Caco-2 (cell line): ENCODE data around the gene FOXJ1. TPM values are rescaled to one million over a fixed set of nuclear protein-coding genes. Genes with fewer than 3 reads are reported as not detected.

Experiments
- BruUV-seq: library from RNA; stranded (reverse); fragments of 400-500 nt; replicated peaks from 2 replicates; lab custom pipeline; 2021; lab: Mats Ljungman, UMichigan
- CTCF ChIA-PET: fragments of 300-600 bp; sonication (Branson Sonifier 250); formaldehyde crosslinking; loops from one replicate; lab custom pipeline; 2022; ENCODE audit warnings: antibody characterized with exemption; lab: Charles Lee
- POLR2A ChIA-PET: fragments of 300-600 bp; sonication (Branson Sonifier 250); formaldehyde crosslinking; loops from one replicate; lab custom pipeline; 2022; ENCODE audit warnings: antibody characterized with exemption; lab: Charles Lee
- DNase-seq, 2 experiments: peaks; one replicate each; pipeline versions ENCODE4 v3.0.0 to v3.0.0-alpha.2; 2020 to 2022
- H3K27me3 ChIP-seq: replicated peaks from 2 replicates; pipeline ENCODE4 v1.6.0; 2011; ENCODE audit warnings: low read length; ENCODE audit not compliant: control insufficient read depth, insufficient read depth
- H3K36me3 ChIP-seq: 2 replicates; pipeline ENCODE4 v1.5.1; 2011; ENCODE audit warnings: low read length; ENCODE audit not compliant: control insufficient read depth, insufficient read depth
- H3K4me1 ChIP-seq: fragments of 250-450 bp; sonication (Bioruptor Pico); 2 replicates; pipeline ENCODE4 v1.5.1; 2020; ENCODE audit warnings: mild to moderate bottlenecking
- H3K4me3 ChIP-seq: 2 replicates; pipeline ENCODE4 v1.5.1; 2011; ENCODE audit warnings: low read depth, mild to moderate bottlenecking, control low read depth, low read length
- H3K9me3 ChIP-seq: fragments of 250-450 bp; sonication (Bioruptor Pico); 2 replicates; pipeline ENCODE4 v1.5.1; 2020; ENCODE audit warnings: mild to moderate bottlenecking, moderate library complexity
- H3K27ac Mint-ChIP-seq: one replicate; pipeline ENCODE4 v1.8.0; 2022; ENCODE audit warnings: mixed read lengths; ENCODE audit not compliant: unreplicated experiment
- H3K27me3 Mint-ChIP-seq: one replicate; pipeline ENCODE4 v1.8.0; 2022; ENCODE audit warnings: mixed read lengths; ENCODE audit not compliant: insufficient read depth, unreplicated experiment
- H3K36me3 Mint-ChIP-seq: one replicate; pipeline ENCODE4 v1.8.0; 2022; ENCODE audit warnings: mild to moderate bottlenecking, mixed read lengths; ENCODE audit not compliant: insufficient read depth, unreplicated experiment
- H3K4me1 Mint-ChIP-seq: one replicate; pipeline ENCODE4 v1.8.0; 2022; ENCODE audit warnings: low read depth, mixed read lengths; ENCODE audit not compliant: unreplicated experiment
- H3K4me3 Mint-ChIP-seq: one replicate; pipeline ENCODE4 v1.8.0; 2022; ENCODE audit warnings: mild to moderate bottlenecking, moderate library complexity, mixed read lengths; ENCODE audit not compliant: unreplicated experiment
- H3K9me3 Mint-ChIP-seq: one replicate; pipeline ENCODE4 v1.8.0; 2022; ENCODE audit warnings: mixed read lengths; ENCODE audit not compliant: unreplicated experiment
- CTCF ChIP-seq, 2 experiments: fragments of 200-600 bp in 1 of 2; IDR thresholded peaks; 1 replicate in 1 of 2; 2 replicates in 1 of 2; pipeline versions ENCODE4 v1.5.1 to v1.8.0; 2011 to 2022; ENCODE audit warnings: antibody characterized with exemption in 1 of 2, control low read depth in 1 of 2, inconsistent platforms in 1 of 2, low read depth in 1 of 2, low read length in 1 of 2, mild to moderate bottlenecking in 1 of 2, moderate library complexity in 1 of 2; ENCODE audit not compliant: insufficient read depth in 1 of 2, severe bottlenecking in 1 of 2, unreplicated experiment in 1 of 2
- intact Hi-C: fragments of 100-400 bp; cut with micrococcal nuclease; formaldehyde crosslinking; loops from one replicate; pipeline ENCODE4 v1.10.0; 2022; ENCODE audit not compliant: unreplicated experiment
- total RNA-seq: library from RNA; stranded (reverse); gene quantifications from 2 replicates; pipeline ENCODE4 v1.2.3, GENCODE V29; 2022

The FOXJ1 gene
- total RNA-seq, 1 experiment from 2014 or later, result 10.7 TPM

DNA sequence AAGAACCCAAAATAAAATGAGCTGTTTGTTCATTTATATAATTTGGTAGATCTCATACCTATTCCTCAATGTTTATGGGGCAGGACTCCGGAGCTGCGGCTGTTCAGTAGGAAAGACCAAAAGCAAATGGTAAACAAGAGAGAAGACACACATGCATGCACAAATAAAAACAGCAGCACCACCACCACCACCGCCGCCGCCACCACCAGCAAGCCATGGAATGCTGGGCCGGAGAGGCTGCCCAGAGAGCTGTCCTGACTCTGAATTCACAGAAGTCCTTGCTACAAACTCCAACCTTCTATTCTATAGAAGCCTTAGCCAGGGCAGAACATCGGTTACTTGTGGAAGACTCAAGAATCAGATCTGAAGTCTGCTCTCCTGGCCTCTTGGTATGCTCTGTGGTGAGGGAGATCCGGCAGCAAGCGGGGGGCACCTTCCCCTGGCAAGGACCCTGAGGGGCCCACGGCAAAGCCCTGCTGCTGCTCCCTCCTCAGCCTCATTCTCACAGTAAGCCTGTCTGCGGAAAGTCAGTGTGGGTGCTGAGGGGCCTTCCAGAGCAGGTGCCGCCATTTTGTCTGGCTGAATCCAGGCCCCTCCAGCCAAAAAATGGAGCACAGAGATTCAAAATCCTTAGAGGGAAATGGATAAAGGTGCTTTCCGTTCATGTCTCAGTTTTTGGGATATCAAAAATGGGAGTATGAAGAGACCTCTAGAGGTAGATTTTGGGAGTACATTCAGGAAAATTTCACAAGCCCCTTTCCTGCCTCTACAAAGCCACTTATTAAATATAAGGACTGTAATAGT, 6.4 kb upstream of the FOXJ1 start:
- Histone ChIP-seq H3K27me3 (no peaks in the 10 kb centered on the region), H3K4me3 (no peak overlapping the region), H3K4me1 (peaks cover 7% of the 10 kb centered on the region), H3K9me3 (no peaks in the 10 kb centered on the region), H3K36me3 (no peaks in the 10 kb centered on the region; the same call in 1 of the 2 replicates)
- no peaks in the 10 kb centered on the region for H3K9me3 Mint-ChIP-seq
- H3K36me3 Mint-ChIP-seq, result peaks cover 10% of the 10 kb centered on the region
- H3K27me3 Mint-ChIP-seq, result no peaks in the 10 kb centered on the region
- no peak overlapping the region for H3K27ac Mint-ChIP-seq
- DNase-seq, result peak in 1 of 2 experiments; percentile 57
- TF ChIP-seq CTCF (IDR thresholded peaks at IDR 0.05; ENCODE audit: insufficient read depth in 1 of 2, low read depth in 1 of 2, low read length in 1 of 2, severe bottlenecking in 1 of 2, unreplicated experiment in 1 of 2), result peak; percentile 63
- ChIA-PET CTCF (no interaction called here), POLR2A (no interaction called here)
- BruUV-seq, result no TSS peak
- intact Hi-C loops, result loop anchor here (1.0 to 2.0 kb wide), 3 partner anchors 15 to 73 kb away; partner anchors contain the start of genes EXOC7 and GALR2
- H3K4me3 Mint-ChIP-seq, result no peak overlapping the region
- H3K4me1 Mint-ChIP-seq, result peaks cover 12% of the 10 kb centered on the region

- Mint-ChIP-seq H3K4me1 (peaks cover 16% of the 10 kb centered on the region), H3K27me3 (no peaks in the 10 kb centered on the region), H3K36me3 (peaks cover 19% of the 10 kb centered on the region), H3K4me3 (no peak overlapping the region), H3K27ac (peak overlapping the region; percentile 58), H3K9me3 (no peaks in the 10 kb centered on the region)
- intact Hi-C loops, result loop anchor here (2.0 kb wide), 2 partner anchors 43 to 71 kb away; partner anchors contain the start of genes EXOC7 and GALR2
- H3K36me3 ChIP-seq, result no peaks in the 10 kb centered on the region; the same call in 1 of the 2 replicates
- H3K4me1 ChIP-seq, result peaks cover 17% of the 10 kb centered on the region
- BruUV-seq, result no TSS peak
- no peak overlapping the region for H3K4me3 ChIP-seq
- no peak for DNase-seq
- TF ChIP-seq CTCF (IDR thresholded peaks at IDR 0.05; ENCODE audit: insufficient read depth in 1 of 2, low read depth in 1 of 2, low read length in 1 of 2, severe bottlenecking in 1 of 2, unreplicated experiment in 1 of 2), result no peak
- ChIA-PET CTCF (interaction anchor here (6.2 kb wide), 1 partner anchor 13 kb away, joined by 57 read pairs; no protein-coding TSS in a partner anchor), POLR2A (no interaction called here)
- no peaks in the 10 kb centered on the region for H3K9me3 ChIP-seq
- no peaks in the 10 kb centered on the region for H3K27me3 ChIP-seq
These were observed 5.2 kb upstream of the FOXJ1 start for GRCh38 chr17:76146053-76146851.
